H9 (cell line): ENCODE data around the gene BCKDHB. TPM values are rescaled to one million over a fixed set of nuclear protein-coding genes. Genes with fewer than 3 reads are reported as not detected.

Source experiments
- DNase-seq: peaks from one replicate; pipeline ENCODE4 v3.0.0-alpha.2; 2017
- H2AFZ ChIP-seq: one replicate; pipeline ENCODE4 v1.6.1; 2013; ENCODE audit warnings: mild to moderate bottlenecking, low read length, control low read depth, moderate library complexity
- H2AK5ac ChIP-seq: 2 replicates; pipeline ENCODE4 v1.6.1; 2013; ENCODE audit warnings: low read length, control low read depth, mixed read lengths; ENCODE audit not compliant: insufficient read length
- H2BK120ac ChIP-seq: one replicate; pipeline ENCODE4 v1.6.1; 2013; ENCODE audit warnings: low read depth, mild to moderate bottlenecking, low read length, control low read depth, inconsistent platforms; ENCODE audit not compliant: poor library complexity, severe bottlenecking
- H2BK12ac ChIP-seq: 2 replicates; pipeline ENCODE4 v1.6.1; 2013; ENCODE audit warnings: low read length, control low read depth, mixed read lengths, low read depth; ENCODE audit not compliant: insufficient read length
- H2BK15ac ChIP-seq: 2 replicates; pipeline ENCODE4 v1.6.1; 2013; ENCODE audit warnings: low read depth, low read length, control low read depth
- H2BK20ac ChIP-seq: one replicate; pipeline ENCODE4 v1.6.1; 2013; ENCODE audit warnings: low read depth, mild to moderate bottlenecking, low read length, control low read depth, inconsistent platforms; ENCODE audit not compliant: poor library complexity, severe bottlenecking
- H2BK5ac ChIP-seq: 2 replicates; pipeline ENCODE4 v1.6.1; 2013; ENCODE audit warnings: low read length, control low read depth, mixed read lengths; ENCODE audit not compliant: insufficient read length
- H3K14ac ChIP-seq: 2 replicates; pipeline ENCODE4 v1.6.1; 2013; ENCODE audit warnings: low read length, control low read depth; ENCODE audit not compliant: insufficient read depth
- H3K18ac ChIP-seq: 2 replicates; pipeline ENCODE4 v1.6.1; 2013; ENCODE audit warnings: low read depth, mild to moderate bottlenecking, mixed read lengths, low read length, control low read depth; ENCODE audit not compliant: insufficient read length
- H3K23ac ChIP-seq: 2 replicates; pipeline ENCODE4 v1.6.1; 2013; ENCODE audit warnings: low read length, control low read depth, mixed read lengths, low read depth; ENCODE audit not compliant: insufficient read length
- H3K23me2 ChIP-seq: 2 replicates; pipeline ENCODE4 v1.6.1; 2013; ENCODE audit warnings: low read depth, mild to moderate bottlenecking, mixed read lengths, low read length, control low read depth; ENCODE audit not compliant: insufficient read length, poor library complexity, severe bottlenecking
- H3K27ac ChIP-seq: 2 replicates; pipeline ENCODE4 v1.5.1; 2013; ENCODE audit warnings: low read length, control low read depth, mixed read lengths, low read depth; ENCODE audit not compliant: insufficient read length
- H3K27me3 ChIP-seq: 2 replicates; pipeline ENCODE4 v1.6.1; 2013; ENCODE audit warnings: low read length, control low read depth, inconsistent platforms; ENCODE audit not compliant: insufficient read depth
- H3K4ac ChIP-seq: 2 replicates; pipeline ENCODE4 v1.6.1; 2013; ENCODE audit warnings: low read depth, mild to moderate bottlenecking, control low read depth, inconsistent platforms, low read length, moderate library complexity
- H3K4me1 ChIP-seq: 2 replicates; pipeline ENCODE4 v1.6.1; 2013; ENCODE audit warnings: low read length, control low read depth, inconsistent platforms; ENCODE audit not compliant: insufficient read depth
- H3K4me2 ChIP-seq: 2 replicates; pipeline ENCODE4 v1.6.1; 2013; ENCODE audit warnings: low read length, control low read depth, mixed read lengths; ENCODE audit not compliant: insufficient read length, insufficient read depth
- H3K56ac ChIP-seq: 2 replicates; pipeline ENCODE4 v1.6.1; 2013; ENCODE audit warnings: low read depth, mild to moderate bottlenecking, mixed read lengths, low read length, control low read depth; ENCODE audit not compliant: insufficient read length
- H3K79me1 ChIP-seq: 2 replicates; pipeline ENCODE4 v1.6.1; 2013; ENCODE audit warnings: low read depth, mild to moderate bottlenecking, moderate library complexity, low read length, control low read depth, inconsistent platforms; ENCODE audit not compliant: insufficient read depth, poor library complexity, severe bottlenecking
- H3K79me2 ChIP-seq: 2 replicates; pipeline ENCODE4 v1.6.1; 2013; ENCODE audit warnings: low read length, control low read depth, inconsistent platforms; ENCODE audit not compliant: insufficient read depth
- H3K9ac ChIP-seq: 2 replicates; pipeline ENCODE4 v1.6.1; 2013; ENCODE audit warnings: low read length, control low read depth, mixed read lengths; ENCODE audit not compliant: insufficient read length; ENCODE audit errors: extremely low read depth
- H3K9me3 ChIP-seq: one replicate; pipeline ENCODE4 v1.6.1; 2013; ENCODE audit warnings: low read depth, low read length, inconsistent platforms; ENCODE audit not compliant: control insufficient read depth
- H3T11ph ChIP-seq: one replicate; pipeline ENCODE4 v1.6.1; 2013; ENCODE audit warnings: mild to moderate bottlenecking, low read length, control low read depth, inconsistent platforms
- H4K20me1 ChIP-seq: one replicate; pipeline ENCODE4 v1.6.1; 2013; ENCODE audit not compliant: control insufficient read depth, insufficient read length, insufficient read depth
- H4K5ac ChIP-seq: 2 replicates; pipeline ENCODE4 v1.6.1; 2013; ENCODE audit warnings: low read depth, mild to moderate bottlenecking, mixed read lengths, low read length, control low read depth; ENCODE audit not compliant: insufficient read length
- H4K8ac ChIP-seq: replicated peaks from 2 replicates; pipeline ENCODE4 v1.6.1; 2013; ENCODE audit warnings: low read length, control low read depth, mixed read lengths, low read depth; ENCODE audit not compliant: insufficient read length
- H4K91ac ChIP-seq: 2 replicates; pipeline ENCODE4 v1.6.1; 2013; ENCODE audit warnings: low read depth, mild to moderate bottlenecking, moderate library complexity, mixed read lengths, low read length, control low read depth; ENCODE audit not compliant: insufficient read length
- H3K27ac Mint-ChIP-seq, 3 experiments: 2 replicates in 2 of 3; 3 replicates in 1 of 3; pipeline ENCODE4 v1.8.0; 2020 to 2021; ENCODE audit warnings: mixed read lengths in 3 of 3, mild to moderate bottlenecking in 1 of 3, moderate library complexity in 1 of 3
- H3K27me3 Mint-ChIP-seq: 2 replicates; pipeline ENCODE4 v1.8.0; 2021; ENCODE audit warnings: low read depth, mild to moderate bottlenecking, moderate library complexity, mixed read lengths
- H3K36me3 Mint-ChIP-seq, 3 experiments: 2 replicates in 2 of 3; 3 replicates in 1 of 3; pipeline ENCODE4 v1.8.0; 2020 to 2021; ENCODE audit warnings: low read depth in 3 of 3, mixed read lengths in 3 of 3; ENCODE audit not compliant: insufficient read depth in 1 of 3
- H3K4me1 Mint-ChIP-seq, 2 experiments: 2 replicates each; pipeline ENCODE4 v1.8.0; 2020; ENCODE audit warnings: mixed read lengths in 2 of 2
- H3K4me3 Mint-ChIP-seq, 2 experiments: 2 replicates in 1 of 2; 3 replicates in 1 of 2; pipeline ENCODE4 v1.8.0; 2020 to 2021; ENCODE audit warnings: mild to moderate bottlenecking in 2 of 2, mixed read lengths in 2 of 2, moderate library complexity in 1 of 2
- H3K9me3 Mint-ChIP-seq, 2 experiments: 2 replicates in 1 of 2; 3 replicates in 1 of 2; pipeline ENCODE4 v1.8.0; 2020; ENCODE audit warnings: mild to moderate bottlenecking in 2 of 2, mixed read lengths in 2 of 2, moderate library complexity in 1 of 2
- WGBS: extraction: QIAGEN DNeasy Blood & Tissue Kit; methylation state at CpG from one replicate; pipeline ENCODE4 v1.1.7; 2013; ENCODE audit warnings: missing lambda C conversion rate, low lambda C conversion rate, mixed read lengths; ENCODE audit not compliant: insufficient read length; ENCODE audit errors: extremely low coverage; 5-methylcytosine and 5-hydroxymethylcytosine counted together
- total RNA-seq: library from RNA; stranded (reverse); gene quantifications from 2 replicates; pipeline ENCODE4 v1.2.1, GENCODE V29; 2021
- TF ChIP-seq, protein P1 (sequence below): fragments of 200-600 bp; sonication (generic); conservative IDR thresholded peaks from 3 replicates; pipeline ENCODE4 v1.8.0; 2021; ENCODE audit warnings: antibody characterized with exemption, mild to moderate bottlenecking

The BCKDHB gene
- total RNA-seq, 1 experiment from 2014 or later = 26.6 TPM

DNA sequence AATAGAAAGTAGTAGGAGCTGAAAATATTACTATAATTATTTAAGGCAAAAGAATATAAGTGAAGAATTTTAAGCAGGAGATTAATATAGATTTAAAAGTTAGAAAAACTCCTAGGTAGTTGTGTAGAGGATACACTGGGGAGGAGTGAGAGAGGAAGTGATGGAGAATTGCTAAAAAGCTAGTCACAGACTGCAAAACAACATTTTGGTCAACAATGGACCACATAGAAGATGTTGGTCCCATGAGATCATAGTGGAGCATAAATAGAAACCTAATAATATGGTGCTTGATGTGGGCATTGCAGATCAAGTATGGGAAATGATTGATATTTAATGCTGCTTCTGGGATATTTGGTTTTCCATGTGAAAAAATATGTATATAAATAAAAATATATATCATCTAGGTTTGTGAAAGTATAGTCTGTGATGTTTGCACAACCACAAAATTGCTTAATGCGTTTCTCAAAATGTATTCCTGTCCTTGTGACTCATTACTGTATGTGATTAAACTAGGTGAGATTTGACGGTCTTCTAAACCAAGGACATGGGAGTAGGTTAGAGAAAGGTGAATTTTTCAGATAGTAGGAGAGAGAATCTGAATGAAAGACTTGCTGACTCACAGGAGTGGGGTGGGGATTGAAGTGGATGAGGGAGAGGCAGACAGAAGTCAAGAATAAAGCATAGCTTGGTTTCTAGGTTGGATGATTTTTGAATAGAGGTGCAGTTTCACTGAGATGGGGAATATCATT lies 174.0 kb downstream of the BCKDHB start:
- no peaks in the 10 kb centered on the region for H3K27me3 Mint-ChIP-seq

More for the DNA sequence above, 174.0 kb downstream of the BCKDHB start:
- Mint-ChIP-seq H3K36me3 (peaks cover 0 to 1% (median 0%) of the 10 kb centered on the region in 3 experiments; a peak in 1 of 7 replicates), H3K4me3 (no peak overlapping the region), H3K27ac (peak overlapping the region in 1 of 3 experiments; percentile 56; a peak in 2 of 7 replicates), H3K9me3 (no peaks in the 10 kb centered on the region), H3K4me1 (no peaks in the 10 kb centered on the region)
- Histone ChIP-seq H2BK5ac (no peak overlapping the region), H2BK20ac (no peak overlapping the region), H3K79me2 (no peaks in the 10 kb centered on the region), H4K91ac (no peak overlapping the region), H3K18ac (no peak overlapping the region), H4K8ac (no peak overlapping the region), H2BK15ac (no peak overlapping the region), H2AFZ (no peak overlapping the region), H4K5ac (no peak overlapping the region), H3K14ac (no peak overlapping the region), H2BK120ac (no peak overlapping the region), H3K9ac (no peak overlapping the region), H3K23ac (no peak overlapping the region), H3K56ac (no peak overlapping the region), H3K4me1 (no peaks in the 10 kb centered on the region), H3K4ac (no peak overlapping the region), H3K27ac (no peak overlapping the region), H3K27me3 (no peaks in the 10 kb centered on the region), H3T11ph (no peak overlapping the region), H3K9me3 (no peaks in the 10 kb centered on the region), H3K23me2 (no peaks in the 10 kb centered on the region), H3K4me2 (no peak overlapping the region), H2BK12ac (no peak overlapping the region), H3K79me1 (no peaks in the 10 kb centered on the region), H4K20me1 (no peaks in the 10 kb centered on the region), H2AK5ac (no peak overlapping the region)
- TF ChIP-seq, protein P1, sequence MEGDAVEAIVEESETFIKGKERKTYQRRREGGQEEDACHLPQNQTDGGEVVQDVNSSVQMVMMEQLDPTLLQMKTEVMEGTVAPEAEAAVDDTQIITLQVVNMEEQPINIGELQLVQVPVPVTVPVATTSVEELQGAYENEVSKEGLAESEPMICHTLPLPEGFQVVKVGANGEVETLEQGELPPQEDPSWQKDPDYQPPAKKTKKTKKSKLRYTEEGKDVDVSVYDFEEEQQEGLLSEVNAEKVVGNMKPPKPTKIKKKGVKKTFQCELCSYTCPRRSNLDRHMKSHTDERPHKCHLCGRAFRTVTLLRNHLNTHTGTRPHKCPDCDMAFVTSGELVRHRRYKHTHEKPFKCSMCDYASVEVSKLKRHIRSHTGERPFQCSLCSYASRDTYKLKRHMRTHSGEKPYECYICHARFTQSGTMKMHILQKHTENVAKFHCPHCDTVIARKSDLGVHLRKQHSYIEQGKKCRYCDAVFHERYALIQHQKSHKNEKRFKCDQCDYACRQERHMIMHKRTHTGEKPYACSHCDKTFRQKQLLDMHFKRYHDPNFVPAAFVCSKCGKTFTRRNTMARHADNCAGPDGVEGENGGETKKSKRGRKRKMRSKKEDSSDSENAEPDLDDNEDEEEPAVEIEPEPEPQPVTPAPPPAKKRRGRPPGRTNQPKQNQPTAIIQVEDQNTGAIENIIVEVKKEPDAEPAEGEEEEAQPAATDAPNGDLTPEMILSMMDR = no peak
- no peak for DNase-seq
- WGBS = no CpG with 5 or more reads among the region's 2 CpGs
